ENCODE data around the gene DNM3. TPM values are rescaled to one million over a fixed set of nuclear protein-coding genes. Genes with fewer than 3 reads are reported as not detected.

DNM3 gene
- total RNA-seq, 1 donor from 2014 or later, result 2.1 TPM

- DNase-seq (ENCODE audit: extremely low spot score, unreplicated experiment), result no peak
- peaks cover 60% of the 10 kb centered on the region for H3K4me1 Mint-ChIP-seq (ENCODE audit: unreplicated experiment)
- H3K4me3 Mint-ChIP-seq, result no peak overlapping the region
- no peak for TF ChIP-seq CTCF (conservative IDR thresholded peaks at IDR 0.05)
- H3K27me3 Mint-ChIP-seq, result no peaks in the 10 kb centered on the region
- H3K9me3 Mint-ChIP-seq, result peaks cover 4% of the 10 kb centered on the region
- H3K27ac Mint-ChIP-seq, result no peak overlapping the region
- H3K36me3 Mint-ChIP-seq, result no peaks in the 10 kb centered on the region
Observed at GRCh38 chr1:172397221-172397620, 555.9 kb downstream of the DNM3 start.

DNA sequence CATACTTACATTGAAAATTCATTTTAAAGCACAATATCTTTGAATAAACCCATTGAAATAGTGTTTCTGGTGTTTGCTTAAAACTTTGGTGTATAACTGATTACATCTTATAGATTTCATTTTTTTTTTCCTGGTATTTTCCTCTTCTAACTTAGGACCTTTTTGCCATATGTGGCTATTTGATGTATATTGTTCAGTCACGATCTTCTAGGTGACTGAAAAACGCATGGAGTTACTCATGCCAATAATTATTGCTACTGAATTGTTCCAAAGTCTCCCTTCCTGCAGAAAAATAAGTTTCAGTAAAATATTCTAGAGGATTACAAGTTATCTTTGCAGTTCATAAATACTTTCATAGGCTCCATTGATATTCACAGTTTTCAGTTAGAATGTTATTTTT, 556.3 kb downstream of the DNM3 start:
- Mint-ChIP-seq H3K36me3 (no peaks in the 10 kb centered on the region), H3K4me1 (ENCODE audit: unreplicated experiment) (peaks cover 60% of the 10 kb centered on the region), H3K9me3 (peaks cover 4% of the 10 kb centered on the region), H3K27me3 (no peaks in the 10 kb centered on the region), H3K27ac (no peak overlapping the region), H3K4me3 (no peak overlapping the region)
- TF ChIP-seq CTCF (conservative IDR thresholded peaks at IDR 0.05), result no peak
- no peak for DNase-seq (ENCODE audit: extremely low spot score, unreplicated experiment)

- peaks cover 54% of the 10 kb centered on the region for H3K4me1 Mint-ChIP-seq (ENCODE audit: unreplicated experiment)
- no peaks in the 10 kb centered on the region for H3K27me3 Mint-ChIP-seq
- peaks cover 3% of the 10 kb centered on the region for H3K9me3 Mint-ChIP-seq
- peak overlapping the region; percentile 72 for H3K27ac Mint-ChIP-seq
- TF ChIP-seq CTCF (conservative IDR thresholded peaks at IDR 0.05), result no peak
- no peaks in the 10 kb centered on the region for H3K36me3 Mint-ChIP-seq
- no peak for DNase-seq (ENCODE audit: extremely low spot score, unreplicated experiment)
- H3K4me3 Mint-ChIP-seq, result no peak overlapping the region
Observed at GRCh38 chr1:172398193-172398592, 556.9 kb downstream of the DNM3 start.

DNA sequence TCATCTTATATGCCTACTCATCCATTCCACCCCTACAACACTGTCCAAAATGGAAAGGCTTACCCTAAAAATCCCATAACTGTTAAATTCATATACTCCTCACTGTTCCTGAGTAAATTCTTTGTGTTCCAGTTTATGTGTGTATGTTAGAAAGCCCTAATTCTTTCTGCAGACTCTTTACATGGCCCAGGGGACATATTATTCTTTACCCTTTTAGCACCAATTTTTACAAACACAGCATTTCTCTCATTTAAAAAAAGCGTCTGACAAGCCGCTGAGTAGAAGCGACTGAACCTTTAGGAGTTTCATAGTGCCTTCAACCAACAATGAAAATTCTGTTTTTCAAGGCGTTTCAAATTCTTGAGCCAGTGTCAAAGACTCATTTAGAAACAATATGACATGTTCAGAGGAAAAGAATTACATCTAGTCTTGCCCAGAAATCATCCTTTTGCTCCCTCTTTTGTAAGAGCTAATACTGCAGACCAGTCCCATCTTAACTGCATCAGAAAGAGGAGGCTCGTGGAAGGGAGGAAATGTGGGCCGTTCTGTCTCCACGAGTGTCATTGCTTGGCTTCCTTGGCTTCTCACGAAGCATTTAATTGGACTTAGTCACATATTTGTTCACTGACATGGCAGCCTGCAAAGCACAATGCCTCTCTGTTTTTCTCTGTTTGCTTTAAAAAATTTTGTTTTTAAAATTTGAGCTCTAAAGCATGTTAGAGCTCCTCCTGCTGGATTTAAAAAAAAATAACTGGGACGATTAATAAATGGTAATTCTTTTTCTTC, 557.9 kb downstream of the DNM3 start:
- peaks cover 3% of the 10 kb centered on the region for H3K36me3 Mint-ChIP-seq
- H3K27ac Mint-ChIP-seq, result peak overlapping the region; percentile 72
- peaks cover 52% of the 10 kb centered on the region for H3K4me1 Mint-ChIP-seq (ENCODE audit: unreplicated experiment)
- H3K9me3 Mint-ChIP-seq, result no peaks in the 10 kb centered on the region
- H3K27me3 Mint-ChIP-seq, result no peaks in the 10 kb centered on the region
- peak; percentile 83 for TF ChIP-seq CTCF (conservative IDR thresholded peaks at IDR 0.05)
- peak overlapping the region; percentile 48 for H3K4me3 Mint-ChIP-seq
- DNase-seq (ENCODE audit: extremely low spot score, unreplicated experiment), result no peak

GRCh38 chr1:172399756-172400721, 558.7 kb downstream of the DNM3 start:
- H3K4me3 Mint-ChIP-seq, result peak overlapping the region; percentile 48
- DNase-seq (ENCODE audit: extremely low spot score, unreplicated experiment), result no peak
- H3K4me1 Mint-ChIP-seq (ENCODE audit: unreplicated experiment), result peaks cover 43% of the 10 kb centered on the region
- no peaks in the 10 kb centered on the region for H3K27me3 Mint-ChIP-seq
- H3K9me3 Mint-ChIP-seq, result no peaks in the 10 kb centered on the region
- TF ChIP-seq CTCF (conservative IDR thresholded peaks at IDR 0.05), result no peak
- peak overlapping the region; percentile 18 for H3K27ac Mint-ChIP-seq
- peaks cover 3% of the 10 kb centered on the region for H3K36me3 Mint-ChIP-seq
